Thyroid gland (tissue), 4 donors: ENCODE results near the gene ZC3H18. TPM values are rescaled to one million over a fixed set of nuclear protein-coding genes. Genes with fewer than 3 reads are reported as not detected.

ENCODE experiments used
- DNase-seq, 2 donors: peaks; one replicate each; pipeline ENCODE4 v3.0.0-alpha.2; 2019
- H3K27ac ChIP-seq, 3 donors: fragments of 200-600 bp; sonication (generic); 1 replicate in 2 of 3; 2 replicates in 1 of 3; pipeline ENCODE4 v1.5.1; 2016 to 2019; ENCODE audit warnings: mild to moderate bottlenecking in 1 of 3, moderate library complexity in 1 of 3
- H3K27me3 ChIP-seq: fragments of 200-600 bp; sonication (generic); one replicate; pipeline ENCODE4 v1.5.1; 2019
- H3K36me3 ChIP-seq, 2 donors: fragments of 200-600 bp; sonication (generic); one replicate each; pipeline ENCODE4 v1.5.1; 2016 to 2019
- H3K4me1 ChIP-seq, 2 donors: fragments of 200-600 bp; sonication (generic); one replicate each; pipeline ENCODE4 v1.5.1; 2017 to 2019
- H3K4me3 ChIP-seq, 3 donors: fragments of 200-600 bp; sonication (generic); replicated peaks in 1 of 3; 1 replicate in 2 of 3; 2 replicates in 1 of 3; pipeline ENCODE4 v1.5.1; 2016; ENCODE audit warnings: mild to moderate bottlenecking in 1 of 3
- H3K9me3 ChIP-seq: fragments of 200-600 bp; sonication (generic); one replicate; pipeline ENCODE4 v1.5.1; 2017
- POLR2A ChIP-seq, 2 donors: fragments of 450-650 bp; IDR thresholded peaks; one replicate each; pipeline ENCODE4 v1.6.1; 2017; ENCODE audit warnings: antibody characterized with exemption in 2 of 2, mild to moderate bottlenecking in 2 of 2, moderate library complexity in 1 of 2
- WGBS, 2 donors: methylation state at CpG; one replicate each; pipeline ENCODE4 v1.1.5; 2017; 5-methylcytosine and 5-hydroxymethylcytosine counted together
- intact Hi-C: fragments of 100-400 bp; cut with DNase I; formaldehyde crosslinking; loops from one replicate; pipeline ENCODE4 v1.15.1; 2023
- total RNA-seq, 4 donors: library from RNA; depleted of rRNA; stranded (reverse); fragments of >200 nt; gene quantifications; one replicate each; pipeline ENCODE4 v1.2.3, GENCODE V29; 2016
- TF ChIP-seq, protein P1 (sequence below), 6 experiments: fragments of 200-600 bp in 3 of 6; fragments of 450-650 bp in 3 of 6; sonication (generic) in 3 of 6; IDR thresholded peaks; one replicate each; pipeline ENCODE4 v1.5.1; 2016 to 2019; ENCODE audit warnings: antibody characterized with exemption in 6 of 6, mild to moderate bottlenecking in 2 of 6, inconsistent platforms in 1 of 6, moderate library complexity in 1 of 6

Gene ZC3H18
- total RNA-seq, 4 donors from 2014 or later, result 14.8 to 25.5 (median 20.9) TPM

GRCh38 chr16:88661468-88661867, 91.3 kb downstream of the ZC3H18 start:
- WGBS, 2 donors, result 87 to 90% methylated on average over 10 of the region's 10 CpGs
- Histone ChIP-seq H3K4me3 (no peak overlapping the region), H3K27me3 (no peaks in the 10 kb centered on the region)

DNA sequence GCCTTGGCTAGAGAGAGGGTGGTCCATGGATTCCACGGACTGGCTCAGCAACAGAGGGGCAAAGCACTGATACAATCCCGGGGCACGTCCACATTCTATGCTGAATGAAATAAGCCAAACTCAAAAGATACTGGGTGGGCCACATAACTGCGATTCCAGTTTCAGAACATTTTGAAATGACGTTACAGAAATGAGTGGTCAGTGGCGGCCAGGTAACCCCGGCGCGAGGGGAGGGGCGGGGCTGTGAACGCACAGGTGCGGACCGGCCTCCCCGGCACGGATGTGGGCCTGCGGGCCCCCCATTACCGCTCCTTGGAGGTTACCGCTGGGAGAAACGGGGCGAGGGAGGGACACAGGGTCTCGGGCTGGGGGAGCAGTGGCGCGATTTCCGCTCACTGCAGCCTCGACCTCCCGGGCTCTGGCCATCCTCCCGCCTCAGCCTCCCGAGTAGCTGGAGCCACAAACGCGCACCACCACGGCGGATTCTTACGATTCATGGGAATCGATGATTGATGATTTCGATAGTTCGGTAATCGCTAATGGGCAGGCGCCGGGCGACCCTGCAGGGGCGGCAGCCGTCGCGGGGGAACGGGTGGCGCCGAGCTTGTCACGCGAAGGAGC, 92.1 kb downstream of the ZC3H18 start:
- DNase-seq, result peak in 1 of 2 donors; percentile 47
- no peaks in the 10 kb centered on the region for H3K27me3 ChIP-seq
- 3% methylated on average over 35 to 37 of the region's 49 CpGs for WGBS, 2 donors
- no peaks in the 10 kb centered on the region for H3K9me3 ChIP-seq
- TF ChIP-seq, protein P1, sequence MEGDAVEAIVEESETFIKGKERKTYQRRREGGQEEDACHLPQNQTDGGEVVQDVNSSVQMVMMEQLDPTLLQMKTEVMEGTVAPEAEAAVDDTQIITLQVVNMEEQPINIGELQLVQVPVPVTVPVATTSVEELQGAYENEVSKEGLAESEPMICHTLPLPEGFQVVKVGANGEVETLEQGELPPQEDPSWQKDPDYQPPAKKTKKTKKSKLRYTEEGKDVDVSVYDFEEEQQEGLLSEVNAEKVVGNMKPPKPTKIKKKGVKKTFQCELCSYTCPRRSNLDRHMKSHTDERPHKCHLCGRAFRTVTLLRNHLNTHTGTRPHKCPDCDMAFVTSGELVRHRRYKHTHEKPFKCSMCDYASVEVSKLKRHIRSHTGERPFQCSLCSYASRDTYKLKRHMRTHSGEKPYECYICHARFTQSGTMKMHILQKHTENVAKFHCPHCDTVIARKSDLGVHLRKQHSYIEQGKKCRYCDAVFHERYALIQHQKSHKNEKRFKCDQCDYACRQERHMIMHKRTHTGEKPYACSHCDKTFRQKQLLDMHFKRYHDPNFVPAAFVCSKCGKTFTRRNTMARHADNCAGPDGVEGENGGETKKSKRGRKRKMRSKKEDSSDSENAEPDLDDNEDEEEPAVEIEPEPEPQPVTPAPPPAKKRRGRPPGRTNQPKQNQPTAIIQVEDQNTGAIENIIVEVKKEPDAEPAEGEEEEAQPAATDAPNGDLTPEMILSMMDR (IDR thresholded peaks at IDR 0.05), result no peak
- TF ChIP-seq POLR2A (IDR thresholded peaks at IDR 0.05), result no peak
- intact Hi-C loops, result no loop called here
- H3K27ac ChIP-seq, result peak overlapping the region; percentile 55 to 84 (median 57)
- peaks cover 5 to 10% of the 10 kb centered on the region in 2 donors for H3K4me1 ChIP-seq
- H3K36me3 ChIP-seq, result no peaks in the 10 kb centered on the region
- H3K4me3 ChIP-seq, result peak overlapping the region; percentile 82 to 97 (median 93)

More at GRCh38 chr16:88661468-88661867, 91.3 kb downstream of the ZC3H18 start:
- no peak overlapping the region for H3K27ac ChIP-seq
- DNase-seq, result no peak
- intact Hi-C loops, result no loop called here
- TF ChIP-seq POLR2A (IDR thresholded peaks at IDR 0.05), result no peak
- TF ChIP-seq, protein P1 (IDR thresholded peaks at IDR 0.05), result no peak
- H3K36me3 ChIP-seq, result no peaks in the 10 kb centered on the region
- peaks cover 5 to 10% of the 10 kb centered on the region in 2 donors for H3K4me1 ChIP-seq
- H3K9me3 ChIP-seq, result no peaks in the 10 kb centered on the region

- TF ChIP-seq, protein P1 (IDR thresholded peaks at IDR 0.05), result peak in 1 of 6 experiments; percentile 1
- TF ChIP-seq POLR2A (IDR thresholded peaks at IDR 0.05), result peak; percentile 62 to 91
- intact Hi-C loops, result no loop called here
- Histone ChIP-seq H3K36me3 (no peaks in the 10 kb centered on the region), H3K27me3 (no peaks in the 10 kb centered on the region), H3K4me1 (peaks cover 5 to 10% of the 10 kb centered on the region in 2 donors), H3K4me3 (peak within 1 kb of the TSS; percentile 82 to 97 (median 93)), H3K27ac (peak within 1 kb of the TSS; percentile 55 to 84 (median 57)), H3K9me3 (no peaks in the 10 kb centered on the region)
- DNase-seq, result peak; percentile 98
- 1 to 2% methylated on average over 20 to 22 of the region's 88 CpGs for WGBS, 2 donors
Observed at GRCh38 chr16:88662843-88663606, 92.8 kb downstream of the ZC3H18 start, which contains the start of gene MVD. Gene MVD (minus strand): TSS chr16:88663091. CDS start chr16:88663080, 11 bp downstream.

- Histone ChIP-seq H3K27ac (peak overlapping the region in 1 of 3 donors; percentile 1), H3K36me3 (no peaks in the 10 kb centered on the region), H3K4me1 (peaks cover 5 to 10% of the 10 kb centered on the region in 2 donors), H3K4me3 (no peak overlapping the region), H3K27me3 (no peaks in the 10 kb centered on the region), H3K9me3 (no peaks in the 10 kb centered on the region)
- WGBS, 2 donors, result 55 to 66% methylated on average over 4 of the region's 4 CpGs
- intact Hi-C loops, result no loop called here
- peak; percentile 18 to 41 for DNase-seq
- TF ChIP-seq POLR2A (IDR thresholded peaks at IDR 0.05), result no peak
- TF ChIP-seq, protein P1 (IDR thresholded peaks at IDR 0.05), result no peak
Observed at GRCh38 chr16:88665148-88665547, 94.9 kb downstream of the ZC3H18 start.

DNA sequence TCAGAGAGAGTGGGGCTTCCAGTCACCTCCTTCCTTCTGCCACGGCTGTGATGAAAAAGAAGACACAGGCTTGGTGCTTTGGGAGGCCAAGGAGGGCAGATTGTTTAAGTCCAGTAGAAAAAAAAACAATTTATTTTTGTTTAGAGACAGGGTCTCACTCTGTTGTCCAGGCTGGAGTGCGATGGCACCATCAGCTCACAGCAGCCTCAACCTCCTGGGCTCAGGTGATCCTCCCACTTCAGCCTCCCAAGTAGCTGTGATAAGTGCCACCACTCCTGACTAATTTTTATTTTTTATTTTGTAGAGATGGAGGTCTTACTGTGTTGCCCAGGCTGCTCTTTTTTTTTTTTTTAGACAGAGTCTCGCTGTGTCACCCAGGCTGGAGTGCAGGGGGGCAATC, 95.4 kb downstream of the ZC3H18 start:
- Histone ChIP-seq H3K27ac (peak overlapping the region in 1 of 3 donors; percentile 1), H3K4me1 (peaks cover 5 to 10% of the 10 kb centered on the region in 2 donors), H3K9me3 (no peaks in the 10 kb centered on the region), H3K36me3 (no peaks in the 10 kb centered on the region), H3K4me3 (no peak overlapping the region), H3K27me3 (no peaks in the 10 kb centered on the region)
- intact Hi-C loops, result no loop called here
- WGBS, 2 donors, result 94% methylated on average over 3 of the region's 3 CpGs
- DNase-seq, result no peak
- TF ChIP-seq POLR2A (IDR thresholded peaks at IDR 0.05), result no peak
- TF ChIP-seq, protein P1 (IDR thresholded peaks at IDR 0.05), result no peak
